GM12891 (cell line): ENCODE measurements around the gene RAN.
"Not testable (repeated sequence)": the region's sequence is repeated elsewhere in the genome, so short reads cannot be mapped to it uniquely, and the experiment has no call there.

ENCODE experiments used
- DNase-seq: peaks from one replicate; pipeline ENCODE4 v3.0.0; 2011; ENCODE audit warnings: low spot score; ENCODE audit not compliant: insufficient read length
- FAIRE-seq: peaks from 2 replicates; lab custom pipeline; 2011; peaks lifted over from hg19 to GRCh38; lab: Jason Lieb, UNC
- PAX5 ChIP-seq: IDR thresholded peaks from 2 replicates; pipeline ENCODE4 v1.6.1; 2011; ENCODE audit warnings: low read length, moderate library complexity, mild to moderate bottlenecking; ENCODE audit not compliant: insufficient read depth, severe bottlenecking
- POLR2A ChIP-seq: IDR thresholded peaks from 2 replicates; pipeline ENCODE4 v1.6.1; 2011; ENCODE audit warnings: low read depth, low read length, control low read depth
- POLR2AphosphoS5 ChIP-seq: IDR thresholded peaks from 2 replicates; pipeline ENCODE4 v1.6.1; 2011; ENCODE audit warnings: low read depth, low read length, control low read depth
- POU2F2 ChIP-seq: IDR thresholded peaks from 2 replicates; pipeline ENCODE4 v1.6.1; 2011; ENCODE audit warnings: low read depth, mild to moderate bottlenecking, control low read depth, low read length, moderate library complexity
- SPI1 ChIP-seq: IDR thresholded peaks from 2 replicates; pipeline ENCODE4 v1.6.1; 2011; ENCODE audit warnings: low read depth, low read length, control low read depth
- TAF1 ChIP-seq: IDR thresholded peaks from 2 replicates; pipeline ENCODE4 v1.6.1; 2011; ENCODE audit warnings: low read depth, low read length, control low read depth

The RAN gene

GRCh38 chr12:130870442-130871285 is 1.2 kb upstream of the RAN start:
- TF ChIP-seq SPI1: no peak
- no peak for TF ChIP-seq POLR2AphosphoS5
- no peak for TF ChIP-seq POU2F2
- TF ChIP-seq TAF1: no peak
- TF ChIP-seq PAX5: no peak
- no peak for TF ChIP-seq POLR2A
- FAIRE-seq (peak; percentile 62), DNase-seq (peak; percentile 60)

GRCh38 chr12:130872179-130873096 is 572 bp downstream of the RAN start:
- TF ChIP-seq SPI1: no peak
- TF ChIP-seq PAX5: no peak
- TF ChIP-seq TAF1: peak; percentile 48; the same call in 1 of the 2 replicates
- TF ChIP-seq POU2F2: no peak
- TF ChIP-seq POLR2A: peak; percentile 17; the same call in 1 of the 2 replicates
- TF ChIP-seq POLR2AphosphoS5: no peak; the same call in 1 of the 2 replicates
- peak; percentile 77 for FAIRE-seq
- DNase-seq: peak; percentile 44

- DNase-seq: no peak
- TF ChIP-seq TAF1: no peak
- no peak for TF ChIP-seq POLR2AphosphoS5
- no peak for TF ChIP-seq POU2F2
- TF ChIP-seq SPI1: no peak
- no peak for TF ChIP-seq PAX5
- TF ChIP-seq POLR2A: no peak
- no peak for FAIRE-seq
Measured at GRCh38 chr12:130873106-130873795, 1.4 kb downstream of the RAN start.

GRCh38 chr12:130873825-130874224 is 2.0 kb downstream of the RAN start:
- DNase-seq (no peak), FAIRE-seq (peak; percentile 40)
- TF ChIP-seq PAX5 (no peak), POLR2AphosphoS5 (peak; percentile 45; the same call in 1 of the 2 replicates), SPI1 (no peak), POU2F2 (no peak), POLR2A (no peak), TAF1 (no peak; the same call in 1 of the 2 replicates)

- TF ChIP-seq POLR2A (no peak), SPI1 (no peak), POLR2AphosphoS5 (no peak), POU2F2 (no peak), TAF1 (no peak), PAX5 (no peak)
- DNase-seq (no peak), FAIRE-seq (no peak)
Measured at GRCh38 chr12:130874696-130875095, 2.8 kb downstream of the RAN start.

- TF ChIP-seq POLR2AphosphoS5 (no peak), PAX5 (no peak), SPI1 (no peak), TAF1 (no peak), POU2F2 (no peak), POLR2A (no peak)
- FAIRE-seq (no peak), DNase-seq (no peak)
Measured at GRCh38 chr12:130875193-130875592, 3.3 kb downstream of the RAN start.

GRCh38 chr12:130875708-130876107 is 3.8 kb downstream of the RAN start:
- not testable (repeated sequence) for DNase-seq, FAIRE-seq

- no peak for DNase-seq
- TF ChIP-seq POLR2A (0 out of 2 replicates have a peak, but pooled peaks have one; percentile 35), TAF1 (no peak)
- FAIRE-seq: no peak
Measured at GRCh38 chr12:130876297-130876696, 4.4 kb downstream of the RAN start.

GRCh38 chr12:130876758-130877157 is 4.9 kb downstream of the RAN start:
- FAIRE-seq: no peak
- no peak for DNase-seq
- no peak for TF ChIP-seq SPI1
- no peak; the same call in 1 of the 2 replicates for TF ChIP-seq POLR2AphosphoS5
- TF ChIP-seq PAX5: no peak
- no peak for TF ChIP-seq POLR2A
- no peak for TF ChIP-seq POU2F2
